ENCODE data around the gene DCDC2C.

DNA sequence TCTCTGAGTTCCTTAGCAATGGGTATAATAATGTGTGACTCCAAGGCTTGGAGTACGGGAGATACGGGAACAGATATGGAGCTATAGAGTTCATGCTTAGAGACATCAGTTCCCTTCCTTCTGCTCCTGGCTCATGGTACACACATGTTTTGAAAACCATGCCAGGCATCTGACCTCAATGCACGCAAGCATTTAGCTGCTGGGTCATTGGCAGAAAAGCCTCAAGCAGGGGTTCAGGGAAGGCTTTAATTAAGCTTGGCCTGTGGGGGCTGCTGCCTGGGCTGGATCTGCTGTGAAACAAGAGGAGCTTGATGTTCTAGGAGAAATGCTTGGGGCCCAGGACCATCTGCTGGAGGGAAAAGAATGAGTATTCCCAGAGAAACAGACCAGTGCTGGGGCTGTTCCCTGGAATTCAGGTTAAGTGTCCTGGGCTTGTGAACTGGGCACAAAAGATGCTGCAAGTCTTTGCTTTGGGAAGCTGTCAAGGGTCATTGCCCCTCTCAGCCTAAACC, 42.2 kb upstream of the DCDC2C start:
- TF ChIP-seq, protein P1, sequence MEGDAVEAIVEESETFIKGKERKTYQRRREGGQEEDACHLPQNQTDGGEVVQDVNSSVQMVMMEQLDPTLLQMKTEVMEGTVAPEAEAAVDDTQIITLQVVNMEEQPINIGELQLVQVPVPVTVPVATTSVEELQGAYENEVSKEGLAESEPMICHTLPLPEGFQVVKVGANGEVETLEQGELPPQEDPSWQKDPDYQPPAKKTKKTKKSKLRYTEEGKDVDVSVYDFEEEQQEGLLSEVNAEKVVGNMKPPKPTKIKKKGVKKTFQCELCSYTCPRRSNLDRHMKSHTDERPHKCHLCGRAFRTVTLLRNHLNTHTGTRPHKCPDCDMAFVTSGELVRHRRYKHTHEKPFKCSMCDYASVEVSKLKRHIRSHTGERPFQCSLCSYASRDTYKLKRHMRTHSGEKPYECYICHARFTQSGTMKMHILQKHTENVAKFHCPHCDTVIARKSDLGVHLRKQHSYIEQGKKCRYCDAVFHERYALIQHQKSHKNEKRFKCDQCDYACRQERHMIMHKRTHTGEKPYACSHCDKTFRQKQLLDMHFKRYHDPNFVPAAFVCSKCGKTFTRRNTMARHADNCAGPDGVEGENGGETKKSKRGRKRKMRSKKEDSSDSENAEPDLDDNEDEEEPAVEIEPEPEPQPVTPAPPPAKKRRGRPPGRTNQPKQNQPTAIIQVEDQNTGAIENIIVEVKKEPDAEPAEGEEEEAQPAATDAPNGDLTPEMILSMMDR (conservative IDR thresholded peaks at IDR 0.05; ENCODE audit: low read depth, low read length), result no peak
- no peak for TF ChIP-seq EZH2phosphoT487 (IDR thresholded peaks at IDR 0.05; ENCODE audit: borderline replicate concordance, low read length)
